Uterus (tissue), 4 donors: ENCODE data around the gene TMPRSS4. TPM values are rescaled to one million over a fixed set of nuclear protein-coding genes. Genes with fewer than 3 reads are reported as not detected.

ENCODE experiments used
- DNase-seq, 2 donors: peaks; one replicate each; pipeline ENCODE4 v3.0.0-alpha.2; 2019 to 2020
- H3K27ac ChIP-seq, 2 donors: fragments of 200-600 bp; sonication (generic); 1 replicate in 1 of 2; 2 replicates in 1 of 2; pipeline ENCODE4 v1.5.1; 2016 to 2018
- H3K27me3 ChIP-seq, 2 donors: fragments of 200-600 bp; sonication (generic); one replicate each; pipeline ENCODE4 v1.5.1; 2018 to 2019; ENCODE audit warnings: control low read depth in 1 of 2
- H3K36me3 ChIP-seq, 2 donors: fragments of 200-600 bp; sonication (generic); one replicate each; pipeline ENCODE4 v1.5.1; 2019; ENCODE audit warnings: control low read depth in 1 of 2
- H3K4me1 ChIP-seq, 2 donors: fragments of 200-600 bp; sonication (generic); one replicate each; pipeline ENCODE4 v1.5.1; 2018 to 2019; ENCODE audit warnings: control low read depth in 1 of 2
- H3K4me3 ChIP-seq, 2 donors: fragments of 200-600 bp; sonication (generic); 1 replicate in 1 of 2; 2 replicates in 1 of 2; pipeline ENCODE4 v1.5.1; 2018 to 2019; ENCODE audit warnings: mild to moderate bottlenecking in 1 of 2
- H3K9me3 ChIP-seq, 2 donors: fragments of 200-600 bp; sonication (generic); one replicate each; pipeline ENCODE4 v1.5.1; 2019; ENCODE audit warnings: control low read depth in 1 of 2
- CTCF ChIP-seq, 4 experiments: fragments of 200-600 bp in 2 of 4; fragments of 450-650 bp in 2 of 4; sonication (generic) in 2 of 4; IDR thresholded peaks; one replicate each; pipeline ENCODE4 v1.5.1; 2016 to 2019; ENCODE audit warnings: antibody characterized with exemption in 4 of 4, mild to moderate bottlenecking in 2 of 4, moderate library complexity in 1 of 4
- POLR2A ChIP-seq, 2 donors: fragments of 450-650 bp; IDR thresholded peaks; one replicate each; pipeline ENCODE4 v1.6.1; 2016; ENCODE audit warnings: antibody characterized with exemption in 2 of 2, mild to moderate bottlenecking in 1 of 2, moderate library complexity in 1 of 2
- intact Hi-C: fragments of 100-400 bp; cut with DNase I; formaldehyde crosslinking; loops from one replicate; pipeline ENCODE4 v1.15.1; 2023; ENCODE audit warnings: low total_unique reads
- total RNA-seq, 4 donors: library from RNA; depleted of rRNA in 3 of 4; stranded (reverse); fragments of >200 nt in 3 of 4; gene quantifications; one replicate each; pipeline versions ENCODE4 v1.1.0 to v1.2.4, GENCODE V29; 2014 to 2023
- donor health status: DM: yes; HTN: yes; CAD: no.

TMPRSS4 gene
- total RNA-seq, 4 donors from 2014 or later: 0.88 to 5.5 TPM; not detected in 2

- Histone ChIP-seq H3K36me3 (no peaks in the 10 kb centered on the region), H3K4me1 (no peaks in the 10 kb centered on the region), H3K9me3 (no peaks in the 10 kb centered on the region), H3K4me3 (no peak overlapping the region), H3K27me3 (no peaks in the 10 kb centered on the region), H3K27ac (no peak overlapping the region)
- TF ChIP-seq POLR2A (IDR thresholded peaks at IDR 0.05): no peak
- TF ChIP-seq CTCF (IDR thresholded peaks at IDR 0.05): no peak
- DNase-seq: no peak
- intact Hi-C loops: no loop called here
Measured at GRCh38 chr11:118106789-118107335, 30.0 kb downstream of the TMPRSS4 start.

- no peak for DNase-seq
Measured at GRCh38 chr11:118108513-118108912, 31.6 kb downstream of the TMPRSS4 start.

GRCh38 chr11:118109231-118109630, 32.4 kb downstream of the TMPRSS4 start:
- H3K4me3 ChIP-seq: no peak overlapping the region
- TF ChIP-seq POLR2A (IDR thresholded peaks at IDR 0.05) (no peak), CTCF (IDR thresholded peaks at IDR 0.05) (no peak)
- no peaks in the 10 kb centered on the region for H3K36me3 ChIP-seq
- no peaks in the 10 kb centered on the region for H3K27me3 ChIP-seq
- H3K9me3 ChIP-seq: no peaks in the 10 kb centered on the region
- intact Hi-C loops: no loop called here
- no peaks in the 10 kb centered on the region for H3K4me1 ChIP-seq
- DNase-seq: no peak
- H3K27ac ChIP-seq: no peak overlapping the region

More at GRCh38 chr11:118108513-118108912, 31.6 kb downstream of the TMPRSS4 start:
- H3K27ac ChIP-seq: no peak overlapping the region
- intact Hi-C loops: no loop called here
- no peaks in the 10 kb centered on the region for H3K4me1 ChIP-seq
- no peaks in the 10 kb centered on the region for H3K27me3 ChIP-seq
- no peaks in the 10 kb centered on the region for H3K9me3 ChIP-seq
- no peaks in the 10 kb centered on the region for H3K36me3 ChIP-seq
- TF ChIP-seq CTCF (IDR thresholded peaks at IDR 0.05) (no peak), POLR2A (IDR thresholded peaks at IDR 0.05) (no peak)
- no peak overlapping the region for H3K4me3 ChIP-seq

- no peaks in the 10 kb centered on the region for H3K4me1 ChIP-seq
- TF ChIP-seq POLR2A (IDR thresholded peaks at IDR 0.05) (no peak), CTCF (IDR thresholded peaks at IDR 0.05) (no peak)
- intact Hi-C loops: no loop called here
- no peak for DNase-seq
- H3K9me3 ChIP-seq: no peaks in the 10 kb centered on the region
- H3K27me3 ChIP-seq: no peaks in the 10 kb centered on the region
- H3K27ac ChIP-seq: no peak overlapping the region
- no peak overlapping the region for H3K4me3 ChIP-seq
- H3K36me3 ChIP-seq: no peaks in the 10 kb centered on the region
Measured at GRCh38 chr11:118111019-118111743, 34.3 kb downstream of the TMPRSS4 start.

GRCh38 chr11:118111744-118112035, 34.8 kb downstream of the TMPRSS4 start:
- intact Hi-C loops: no loop called here
- H3K27me3 ChIP-seq: no peaks in the 10 kb centered on the region
- H3K27ac ChIP-seq: no peak overlapping the region
- no peaks in the 10 kb centered on the region for H3K36me3 ChIP-seq
- H3K4me1 ChIP-seq: no peaks in the 10 kb centered on the region
- H3K4me3 ChIP-seq: no peak overlapping the region
- no peak for DNase-seq
- no peak for TF ChIP-seq POLR2A (IDR thresholded peaks at IDR 0.05)
- TF ChIP-seq CTCF (IDR thresholded peaks at IDR 0.05): no peak
- no peaks in the 10 kb centered on the region for H3K9me3 ChIP-seq
